GM21717 (cell line): Measurements from ENCODE around the gene TENT4A.

Experiments used
- ATAC-seq: cut with Tn5 transposase; IDR thresholded peaks from one replicate; pipeline ENCODE4 v1.9.1; 2021; ENCODE audit warnings: mild to moderate bottlenecking, moderate library complexity; ENCODE audit not compliant: unreplicated experiment

TENT4A gene

DNA sequence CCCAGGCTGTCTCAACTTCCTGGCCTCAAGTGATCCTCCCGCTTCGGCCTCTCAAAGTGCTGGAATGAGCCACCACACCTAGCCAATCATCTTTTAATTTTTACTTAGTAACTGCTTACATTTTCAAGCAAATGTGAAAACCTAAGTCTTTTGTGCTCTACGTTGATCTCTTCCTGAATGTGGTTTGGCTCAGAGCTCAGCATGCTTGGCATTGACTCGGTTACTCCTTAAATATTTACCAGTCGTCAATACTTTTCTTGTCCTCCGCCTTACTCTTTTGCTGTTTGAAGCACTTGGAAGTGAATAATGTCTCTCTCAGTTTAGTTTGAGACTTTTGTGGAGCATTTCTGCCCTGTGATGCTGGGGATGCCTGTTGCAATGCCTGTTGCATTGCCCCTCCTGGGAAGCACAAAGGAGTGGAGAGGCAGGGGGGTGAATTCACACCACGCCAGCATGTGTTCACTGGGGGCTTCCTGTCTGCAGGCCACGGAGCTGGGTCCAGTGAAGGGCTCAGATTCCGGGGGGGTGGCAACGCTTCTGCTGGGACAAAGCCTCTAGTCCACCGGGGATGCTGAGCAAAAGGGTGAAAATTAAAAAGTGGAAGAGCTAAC lies 13.1 kb upstream of the TENT4A start:
- no peak for ATAC-seq

DNA sequence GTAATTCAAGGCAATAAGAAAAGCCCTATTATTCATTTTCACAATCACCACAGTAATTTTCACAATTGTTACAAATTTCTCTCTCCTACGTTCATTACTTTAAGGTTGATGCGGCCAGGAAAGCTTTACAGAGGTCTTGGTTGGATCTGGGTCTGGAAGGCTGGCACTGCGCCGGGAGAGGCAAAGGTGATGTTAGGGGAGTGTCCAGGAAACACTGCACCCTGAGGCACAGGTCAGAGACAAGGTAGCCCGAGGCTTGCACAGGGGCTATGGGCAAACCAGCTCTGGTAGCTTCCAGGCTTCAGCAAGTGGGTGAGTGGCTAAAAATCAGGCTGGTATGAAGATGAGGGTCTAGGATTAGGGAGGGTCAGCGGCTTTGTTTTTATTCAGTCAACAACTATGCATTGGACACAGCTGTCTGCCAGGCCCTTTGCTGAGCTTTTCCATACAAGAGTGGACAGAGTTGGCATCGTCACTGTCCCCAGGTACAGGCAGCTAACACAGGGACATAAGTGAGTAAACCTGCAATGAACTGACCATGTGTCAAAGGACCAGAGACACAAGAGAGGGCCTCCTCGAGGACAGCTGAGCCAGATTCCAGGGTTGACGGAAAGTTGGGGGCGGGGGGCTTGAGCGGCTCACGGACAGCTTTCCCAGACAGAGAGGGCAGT lies 12.4 kb upstream of the TENT4A start:
- ATAC-seq, result no peak

DNA sequence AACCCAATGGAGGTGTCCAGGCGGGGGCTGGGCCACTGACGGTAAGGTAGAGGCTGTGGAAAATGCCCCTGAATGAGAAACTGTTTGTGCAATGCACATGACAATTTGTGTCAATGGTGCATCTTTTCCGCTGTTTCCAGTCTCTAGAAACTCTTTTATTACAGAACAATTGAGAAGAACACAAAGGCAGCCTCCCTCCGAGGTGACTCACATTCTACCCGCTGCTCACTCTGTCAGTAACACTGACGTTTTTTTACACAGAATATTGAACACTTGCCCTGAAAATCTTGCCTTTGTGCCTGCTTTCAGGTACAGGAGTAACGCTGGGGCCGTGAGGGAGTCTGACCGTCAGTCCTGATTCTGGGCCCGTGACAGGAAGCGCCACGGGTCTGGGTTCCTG lies 11.7 kb upstream of the TENT4A start:
- ATAC-seq, result no peak

DNA sequence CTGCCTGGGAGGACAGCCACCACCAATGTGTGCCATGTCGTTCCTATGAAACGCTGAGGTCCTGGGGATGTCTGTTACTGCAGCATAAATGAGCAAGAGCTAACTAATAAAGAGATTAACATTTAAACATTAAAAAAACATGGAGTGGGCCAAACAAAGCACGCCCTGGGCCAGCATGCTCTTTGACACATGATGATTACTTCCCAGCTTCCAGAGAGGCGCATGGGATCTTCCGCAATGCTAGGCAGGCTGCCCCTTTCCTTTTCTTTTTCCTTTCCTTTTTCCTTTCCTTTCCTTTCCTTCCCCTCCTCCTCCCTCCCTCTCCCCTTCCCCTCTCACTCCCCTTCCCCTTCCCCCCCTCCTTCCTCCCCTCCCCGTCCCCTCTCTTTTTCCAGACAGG lies 10.6 kb upstream of the TENT4A start:
- no peak for ATAC-seq

DNA sequence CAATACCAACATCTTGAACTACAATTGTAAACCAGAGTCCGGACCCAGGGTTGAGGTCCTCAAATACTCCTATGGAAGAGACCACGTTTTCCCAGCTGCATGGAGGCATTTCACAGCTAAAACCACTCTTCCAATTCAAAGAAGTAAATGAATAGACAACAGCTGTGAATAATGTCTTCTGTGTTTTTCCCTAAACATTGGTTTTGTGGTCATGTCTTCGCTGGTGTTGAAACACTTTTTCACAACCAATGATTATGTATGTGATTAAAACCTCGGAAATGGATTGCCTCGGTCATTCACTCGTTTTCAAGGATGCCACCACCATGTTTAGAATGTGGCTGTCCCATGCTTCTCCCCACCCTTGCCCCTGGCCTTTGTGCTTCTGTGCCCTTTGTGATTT lies 9.4 kb upstream of the TENT4A start:
- no peak for ATAC-seq

DNA sequence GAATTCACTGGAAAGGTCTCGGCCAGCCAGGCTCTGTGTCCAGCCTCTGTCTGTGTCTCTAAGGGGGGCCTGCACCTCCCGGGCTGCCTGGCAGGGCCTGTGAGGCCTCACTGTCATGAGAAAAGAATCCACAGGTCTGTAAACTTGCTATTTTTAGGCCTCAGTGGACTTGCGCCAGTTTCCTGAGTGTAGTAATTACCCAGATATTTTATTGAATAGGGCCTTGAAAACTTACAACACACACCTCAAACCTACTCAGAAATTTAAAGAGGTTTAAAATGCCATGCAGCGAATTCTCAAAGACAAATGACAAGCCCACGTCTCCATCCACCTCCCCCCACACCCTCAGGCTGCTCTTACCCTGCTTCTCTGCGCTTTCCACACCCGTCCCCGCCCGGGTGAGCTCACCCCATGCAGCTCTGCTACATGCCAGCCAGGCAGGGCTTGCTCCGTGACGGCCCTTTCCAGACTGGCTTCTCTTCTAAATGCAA lies 8.8 kb upstream of the TENT4A start:
- no peak for ATAC-seq

DNA sequence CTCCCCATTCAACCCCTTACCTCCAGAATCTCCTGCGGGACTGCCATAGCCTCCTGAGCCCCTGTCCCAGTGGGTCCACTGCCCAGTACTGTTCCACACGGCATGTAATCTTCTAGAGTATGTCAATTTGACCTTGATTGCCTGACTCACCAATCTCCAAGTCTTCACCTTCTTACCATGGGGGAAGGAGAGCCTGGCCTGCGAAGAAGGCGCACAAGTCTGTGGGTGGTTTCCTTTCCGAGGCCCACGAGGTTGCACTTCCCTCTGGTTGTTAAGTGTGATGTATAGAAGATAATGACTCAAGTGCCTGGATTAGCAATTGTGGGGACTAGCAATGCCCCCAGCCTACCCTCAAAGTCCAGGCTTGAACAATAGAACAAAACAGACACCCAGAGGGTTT lies 8.1 kb upstream of the TENT4A start:
- peak; percentile 60 for ATAC-seq

DNA sequence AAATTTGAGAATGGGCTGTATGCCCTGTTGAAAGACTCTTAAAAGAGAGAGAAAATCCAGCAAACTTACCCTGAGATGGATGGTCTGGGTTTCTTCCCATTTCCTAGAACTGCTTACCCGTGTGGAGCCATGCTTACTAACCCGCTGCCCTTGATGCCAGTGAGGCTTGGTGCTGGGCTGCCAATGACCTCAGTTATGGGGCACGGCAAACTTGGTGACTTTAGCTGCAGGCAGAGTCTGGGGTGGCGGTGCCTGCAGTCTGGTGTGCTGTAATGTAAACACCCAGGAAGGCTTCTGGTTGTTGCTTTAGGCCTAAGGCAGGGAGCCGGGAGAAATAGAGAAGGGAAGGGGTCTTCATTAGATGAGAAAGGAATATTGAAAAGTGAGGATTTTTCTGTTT lies 7.3 kb upstream of the TENT4A start:
- no peak for ATAC-seq

DNA sequence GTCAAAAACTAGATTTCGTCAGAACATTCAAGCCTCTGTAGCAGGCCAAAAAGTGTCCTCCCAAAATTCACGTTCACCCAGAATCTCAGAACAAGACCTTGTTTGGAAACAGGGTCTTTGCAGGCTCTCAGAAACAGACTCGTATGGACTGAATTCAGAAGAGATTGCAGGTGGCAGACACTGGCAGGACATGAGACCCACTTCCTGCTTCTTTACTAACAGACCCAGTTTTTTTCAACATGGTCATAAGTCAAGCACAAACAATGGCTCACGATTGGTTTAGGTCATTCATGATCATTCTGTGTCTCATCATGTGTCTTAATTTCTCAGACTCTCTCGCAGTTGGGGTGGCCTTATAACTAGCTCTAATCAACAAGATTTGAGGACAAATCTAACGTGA lies 5.4 kb upstream of the TENT4A start:
- no peak for ATAC-seq

DNA sequence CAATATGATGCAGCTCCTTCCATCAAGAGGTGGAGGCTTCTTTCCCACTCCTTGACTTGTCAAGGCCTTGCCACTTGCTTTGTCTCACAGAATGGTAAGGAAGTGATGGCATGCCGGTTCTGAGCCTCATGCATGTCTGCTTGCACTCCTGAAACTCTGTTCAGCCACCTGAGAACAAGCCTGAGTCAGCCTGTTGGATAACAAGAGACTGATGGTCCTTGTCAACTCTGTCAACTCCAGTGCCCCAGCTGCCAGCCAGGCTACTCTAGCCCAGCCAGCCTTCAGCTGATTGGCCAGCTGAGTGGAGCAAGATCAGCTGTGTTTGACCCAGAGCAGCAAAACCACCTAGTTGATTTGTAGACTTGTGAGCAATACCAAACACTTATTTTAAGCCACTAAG lies 4.4 kb upstream of the TENT4A start:
- ATAC-seq, result no peak

DNA sequence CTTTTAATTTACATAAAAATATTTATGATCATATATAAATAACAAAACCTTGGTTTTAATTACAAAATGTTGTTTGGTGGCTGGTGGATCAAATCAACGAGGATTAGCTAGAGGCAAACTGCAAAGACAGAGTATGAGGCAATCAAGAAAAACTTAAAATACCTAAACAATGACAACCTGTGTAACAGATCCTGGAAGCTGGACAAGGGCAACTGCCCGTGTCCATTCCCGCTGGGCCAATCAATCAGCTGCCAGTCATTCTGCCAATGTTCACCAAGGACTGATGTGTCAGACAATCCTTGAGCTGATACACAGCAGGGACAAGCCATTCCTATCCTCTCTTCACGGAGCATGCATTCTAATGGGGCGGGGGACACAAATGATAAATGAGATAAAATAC lies 3.2 kb upstream of the TENT4A start:
- no peak for ATAC-seq

DNA sequence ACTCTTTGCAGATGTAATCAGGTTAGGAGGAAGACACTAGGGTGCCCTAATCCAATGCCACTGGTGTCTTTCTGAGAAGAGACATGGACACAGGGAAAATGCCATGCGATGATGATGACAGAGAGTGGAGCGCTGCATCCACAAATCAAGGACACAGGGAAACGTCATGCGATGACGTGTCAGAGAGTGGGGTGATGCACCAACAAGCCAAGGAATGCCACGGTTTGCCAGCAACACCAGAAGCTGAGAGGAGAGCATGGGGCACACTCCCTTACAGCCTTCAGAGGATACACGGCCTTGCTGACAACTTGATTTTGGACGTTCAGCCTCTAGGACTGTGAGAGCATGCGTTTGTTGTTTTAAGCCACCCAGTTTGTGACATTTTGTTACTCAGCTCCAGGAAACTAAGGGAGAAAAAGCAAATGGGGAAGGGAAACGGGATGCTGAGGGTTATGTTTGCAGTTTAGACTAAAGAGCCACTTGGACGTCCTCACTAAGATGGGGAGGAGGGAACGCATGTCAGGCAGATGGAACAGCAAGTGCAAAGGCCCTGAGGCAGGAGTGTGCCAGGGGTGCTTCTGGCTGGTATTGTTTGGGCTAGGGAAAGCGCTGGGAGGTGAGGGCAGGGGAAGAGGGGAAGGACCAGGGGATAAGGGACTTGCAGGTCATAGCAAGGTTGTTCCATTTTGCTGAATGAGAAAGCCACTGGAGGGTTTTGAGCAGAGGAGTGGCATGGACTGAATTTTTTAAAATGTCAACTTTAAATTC lies 2.5 kb upstream of the TENT4A start:
- ATAC-seq, result no peak

DNA sequence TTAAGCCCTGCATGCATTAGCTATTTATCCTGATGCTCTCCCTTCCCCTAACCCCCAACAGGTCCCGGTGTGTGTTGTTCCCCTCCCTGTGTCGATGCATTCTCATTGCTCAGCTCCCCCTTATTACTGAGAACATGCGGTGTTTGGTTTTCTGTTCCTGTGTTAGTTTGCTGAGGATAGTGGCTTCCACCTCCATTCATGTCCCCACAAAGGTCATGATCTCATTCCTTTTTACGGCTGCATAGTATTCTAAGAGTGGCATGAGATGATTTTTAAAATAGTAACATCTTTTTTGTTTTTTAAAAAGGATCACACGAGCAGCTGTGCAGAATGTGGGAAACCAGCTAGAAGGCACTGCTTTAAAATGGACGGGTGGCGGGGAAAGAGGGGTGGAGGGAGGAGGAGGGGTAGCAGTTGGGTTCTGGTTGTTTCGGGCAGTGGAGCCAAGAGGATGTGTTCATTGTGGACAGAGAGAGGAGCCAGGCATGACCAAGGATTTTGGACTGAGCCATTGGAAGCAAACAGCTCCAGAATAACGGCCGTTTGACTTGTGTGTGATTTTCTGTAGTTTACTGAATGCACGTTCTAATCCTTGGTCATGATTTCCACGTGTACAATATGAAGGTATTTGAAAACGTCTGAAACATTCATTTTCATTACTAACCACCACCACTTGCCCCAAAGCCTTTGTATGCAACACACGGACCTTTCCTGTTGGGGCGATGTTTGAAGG lies 1.7 kb upstream of the TENT4A start:
- no peak for ATAC-seq

DNA sequence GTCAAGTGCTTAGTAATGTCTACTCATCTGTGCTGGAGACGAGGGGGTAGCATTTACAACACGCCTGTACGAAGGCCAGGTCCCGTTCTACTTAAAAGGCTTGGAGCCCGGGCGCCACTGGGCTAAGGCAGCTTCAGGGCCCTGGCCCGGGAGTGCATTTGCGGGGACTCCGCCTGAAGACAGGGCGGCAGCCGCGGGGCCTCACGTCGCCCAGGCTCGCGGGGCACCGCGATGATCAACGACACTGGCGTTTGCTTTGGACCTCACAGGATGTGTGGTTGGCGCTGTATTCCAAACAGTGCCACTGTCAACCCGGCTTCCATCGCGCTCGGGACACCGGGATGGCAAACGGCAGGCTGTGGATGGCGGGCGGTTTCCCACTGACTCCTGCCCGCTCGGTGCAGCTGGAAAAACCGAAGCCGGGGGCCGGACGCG lies 1.1 kb upstream of the TENT4A start:
- peak; percentile 15 for ATAC-seq

DNA sequence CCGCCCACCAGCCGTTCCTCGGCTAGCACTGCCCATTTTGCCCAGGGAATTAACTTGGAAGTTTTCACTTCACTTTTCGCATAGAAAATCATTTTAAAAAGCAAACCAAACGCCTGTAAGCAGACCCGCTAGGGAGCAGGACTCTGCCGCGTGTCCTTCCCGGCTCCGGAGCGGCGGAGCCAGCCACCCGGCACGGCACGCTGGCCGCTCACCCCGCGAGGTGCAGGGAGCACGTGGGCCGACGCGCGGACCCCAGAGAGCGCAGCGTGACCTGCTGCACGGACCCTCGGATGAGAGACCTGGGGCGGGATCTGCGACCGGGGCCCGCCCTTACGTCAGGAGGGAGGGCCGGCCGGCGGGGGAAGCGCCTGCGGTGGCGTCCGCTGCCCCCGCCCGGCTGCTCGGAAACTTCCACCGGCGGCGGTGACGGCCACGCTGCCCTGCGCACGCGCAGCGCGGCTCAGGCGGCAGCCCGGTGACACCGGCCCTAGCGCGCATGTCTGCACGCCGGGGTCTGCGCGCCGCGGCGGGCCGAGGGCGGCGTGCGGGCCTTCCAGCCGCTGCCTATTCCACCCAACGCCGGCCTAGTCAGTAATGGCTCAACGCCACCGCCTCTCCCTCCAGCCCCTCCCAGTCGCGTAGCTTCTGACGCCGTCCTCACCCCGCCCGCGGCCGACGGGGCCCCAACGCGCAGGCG lies 507 bp upstream of the TENT4A start:
- ATAC-seq, result peak; percentile 52

DNA sequence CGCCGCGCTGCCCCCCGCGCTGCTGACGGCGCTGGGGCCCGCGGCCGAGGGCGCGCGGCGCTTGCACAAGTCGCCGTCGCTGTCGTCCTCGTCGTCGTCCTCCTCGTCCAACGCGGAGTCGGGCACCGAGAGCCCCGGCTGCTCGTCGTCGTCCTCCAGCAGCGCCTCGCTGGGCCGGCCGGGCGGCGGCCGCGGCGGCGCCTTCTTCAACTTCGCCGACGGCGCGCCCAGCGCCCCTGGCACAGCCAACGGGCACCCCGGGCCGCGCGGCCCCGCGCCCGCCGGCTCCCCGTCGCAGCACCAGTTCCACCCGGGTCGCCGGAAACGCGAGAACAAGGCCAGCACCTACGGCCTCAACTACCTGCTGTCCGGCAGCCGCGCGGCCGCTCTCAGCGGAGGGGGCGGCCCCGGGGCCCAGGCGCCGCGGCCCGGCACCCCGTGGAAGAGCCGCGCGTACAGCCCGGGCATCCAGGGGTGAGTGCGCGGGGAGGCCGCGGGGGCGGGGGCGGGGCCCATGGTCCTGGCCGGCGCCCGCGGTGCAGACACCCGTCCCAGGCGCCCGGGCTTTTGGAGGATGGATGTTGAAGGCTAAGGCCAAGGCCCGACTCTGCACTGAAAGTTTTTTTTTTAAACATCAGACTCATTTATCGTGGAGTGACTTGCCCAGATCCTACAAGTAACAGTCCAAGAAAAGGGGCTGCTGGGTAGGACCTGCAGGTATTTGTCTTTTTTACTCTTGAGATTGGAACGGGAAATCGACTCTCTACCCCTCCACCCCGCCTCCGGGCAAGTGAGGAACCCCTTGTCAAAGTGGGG lies 1.2 kb downstream of the TENT4A start:
- no peak for ATAC-seq

DNA sequence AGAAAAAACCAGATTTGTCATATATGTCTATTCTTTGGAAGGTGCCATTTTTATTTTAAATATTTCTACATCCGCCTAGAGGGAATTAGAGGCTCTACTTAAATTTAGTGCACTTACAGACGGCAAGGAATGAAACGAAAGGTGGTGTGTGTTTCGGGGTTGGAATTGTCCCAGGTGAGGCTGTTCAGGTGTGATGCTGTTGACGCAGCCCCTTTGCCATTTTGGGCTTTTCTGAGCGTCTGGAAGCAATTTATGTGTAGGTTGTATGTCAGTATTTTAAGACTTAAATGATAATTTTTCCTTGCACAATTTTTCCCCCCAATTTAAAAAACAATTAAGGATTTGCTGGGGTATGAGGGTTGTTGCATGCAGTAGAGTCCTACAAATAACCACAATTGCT lies 2.0 kb downstream of the TENT4A start:
- no peak for ATAC-seq

DNA sequence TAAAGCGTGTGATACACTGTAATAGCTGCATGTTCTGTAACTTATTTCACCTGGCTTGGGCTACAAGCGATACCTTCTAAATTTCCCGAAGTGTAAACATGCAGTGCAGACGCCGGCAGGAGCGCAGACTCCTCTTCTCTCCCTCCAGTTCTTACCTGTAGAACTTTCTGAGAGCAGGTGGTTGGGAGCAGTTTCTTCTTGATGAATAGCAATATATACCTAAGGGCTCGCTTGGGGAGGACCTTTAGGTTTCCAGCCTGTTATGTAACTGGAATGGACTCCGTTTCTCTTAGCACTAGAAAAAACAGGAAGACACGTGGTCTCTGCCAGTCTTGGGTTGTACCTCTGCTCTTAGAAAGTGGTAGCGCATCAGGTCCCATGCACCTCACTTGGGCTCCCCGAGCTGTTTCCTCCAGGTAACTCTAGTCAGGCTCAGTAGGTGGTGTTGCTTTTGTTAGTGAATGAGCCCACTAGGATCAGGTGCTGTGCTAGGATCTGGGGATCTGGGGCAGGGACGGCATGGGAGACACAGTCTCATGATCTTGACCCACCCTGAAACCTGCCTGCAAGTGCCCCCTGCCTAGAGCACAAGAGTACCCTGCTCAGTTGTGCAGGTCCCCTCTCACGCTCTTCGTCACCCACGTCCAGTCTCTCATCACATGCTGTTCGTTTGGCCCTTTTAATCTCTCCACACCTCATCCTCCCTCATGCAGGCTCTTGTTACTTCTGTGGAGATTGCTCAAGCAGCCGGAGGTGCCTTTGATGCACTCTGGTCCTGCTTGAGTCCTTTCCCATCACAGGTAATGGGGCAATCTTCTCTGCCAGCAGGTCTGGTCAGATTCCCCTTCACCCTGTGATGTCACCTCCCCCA lies 2.8 kb downstream of the TENT4A start:
- no peak for ATAC-seq

DNA sequence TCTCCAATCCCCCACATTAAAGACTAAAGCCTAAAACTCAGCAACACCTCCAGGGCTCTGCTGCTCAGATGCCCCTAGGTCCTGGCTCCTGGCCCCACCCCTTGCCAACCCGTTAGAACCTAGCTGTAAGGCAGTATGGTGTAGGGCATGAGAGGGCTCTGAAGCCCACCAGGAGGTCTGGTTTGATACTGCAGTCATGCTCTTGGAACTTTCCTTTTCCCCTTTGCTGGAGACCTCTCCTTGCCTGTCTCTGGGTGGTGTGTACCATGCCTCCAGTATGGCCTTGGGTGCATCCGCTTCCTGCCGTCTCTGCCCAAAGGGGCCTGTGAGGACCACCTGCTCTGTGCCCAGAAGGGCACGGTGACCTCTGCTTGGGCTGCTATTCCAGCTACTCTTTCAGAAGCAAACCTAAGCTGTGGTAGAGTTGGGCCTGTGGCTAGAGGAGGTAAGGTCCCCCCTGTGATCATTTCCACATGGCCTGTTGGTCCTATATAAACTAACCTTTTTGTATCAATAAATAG lies 3.5 kb downstream of the TENT4A start:
- no peak for ATAC-seq
